Kidney epithelial cell (primary cell): Measurements from ENCODE around the gene POLQ. TPM values are rescaled to one million over a fixed set of nuclear protein-coding genes. Genes with fewer than 3 reads are reported as not detected.

ENCODE experiments used
- DNase-seq: peaks from one replicate; pipeline ENCODE4 v3.0.0-alpha.2; 2010; ENCODE audit warnings: low read depth
- H3K27me3 ChIP-seq: 2 replicates; pipeline ENCODE4 v1.6.0; 2011; ENCODE audit warnings: low read length; ENCODE audit not compliant: control insufficient read depth, insufficient read depth
- H3K36me3 ChIP-seq: 2 replicates; pipeline ENCODE4 v1.5.1; 2011; ENCODE audit warnings: low read length; ENCODE audit not compliant: control insufficient read depth, insufficient read depth
- H3K4me3 ChIP-seq: 2 replicates; pipeline ENCODE4 v1.5.1; 2011; ENCODE audit warnings: low read depth, mild to moderate bottlenecking, control low read depth, low read length
- total RNA-seq: library from RNA; depleted of rRNA; stranded (reverse); fragments of >200 nt; gene quantifications from 2 replicates; pipeline ENCODE4 v1.2.3, GENCODE V29; 2015
- TF ChIP-seq, protein P1 (sequence below): IDR thresholded peaks from 2 replicates; pipeline ENCODE4 v1.5.1; 2011; ENCODE audit warnings: mild to moderate bottlenecking, moderate library complexity, low read length, control low read depth, inconsistent platforms; ENCODE audit not compliant: insufficient read depth, poor library complexity, severe bottlenecking

The POLQ gene
- total RNA-seq, 1 donor from 2014 or later: 2.0 TPM

DNA sequence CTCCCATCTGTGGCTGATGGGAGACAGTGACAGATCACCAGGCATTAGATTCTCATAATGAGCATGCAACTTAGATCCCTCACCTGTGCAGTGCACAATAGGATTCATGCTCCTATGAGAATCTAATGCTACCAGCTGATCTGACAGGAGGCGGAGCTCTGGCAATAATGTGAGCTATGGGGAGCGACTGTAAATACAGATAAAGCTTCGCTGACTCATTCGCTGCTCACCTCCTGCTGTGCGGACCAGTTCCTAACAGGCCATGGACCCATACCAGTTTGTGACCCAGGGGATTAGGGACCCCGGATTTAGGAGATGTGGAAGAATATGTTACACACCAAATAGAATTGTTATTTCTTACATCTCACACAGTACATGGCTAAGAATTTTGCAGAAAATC lies 28.7 kb upstream of the POLQ start:
- DNase-seq: no peak
- H3K27me3 ChIP-seq: no peaks in the 10 kb centered on the region
- TF ChIP-seq, protein P1, sequence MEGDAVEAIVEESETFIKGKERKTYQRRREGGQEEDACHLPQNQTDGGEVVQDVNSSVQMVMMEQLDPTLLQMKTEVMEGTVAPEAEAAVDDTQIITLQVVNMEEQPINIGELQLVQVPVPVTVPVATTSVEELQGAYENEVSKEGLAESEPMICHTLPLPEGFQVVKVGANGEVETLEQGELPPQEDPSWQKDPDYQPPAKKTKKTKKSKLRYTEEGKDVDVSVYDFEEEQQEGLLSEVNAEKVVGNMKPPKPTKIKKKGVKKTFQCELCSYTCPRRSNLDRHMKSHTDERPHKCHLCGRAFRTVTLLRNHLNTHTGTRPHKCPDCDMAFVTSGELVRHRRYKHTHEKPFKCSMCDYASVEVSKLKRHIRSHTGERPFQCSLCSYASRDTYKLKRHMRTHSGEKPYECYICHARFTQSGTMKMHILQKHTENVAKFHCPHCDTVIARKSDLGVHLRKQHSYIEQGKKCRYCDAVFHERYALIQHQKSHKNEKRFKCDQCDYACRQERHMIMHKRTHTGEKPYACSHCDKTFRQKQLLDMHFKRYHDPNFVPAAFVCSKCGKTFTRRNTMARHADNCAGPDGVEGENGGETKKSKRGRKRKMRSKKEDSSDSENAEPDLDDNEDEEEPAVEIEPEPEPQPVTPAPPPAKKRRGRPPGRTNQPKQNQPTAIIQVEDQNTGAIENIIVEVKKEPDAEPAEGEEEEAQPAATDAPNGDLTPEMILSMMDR: no peak
- no peaks in the 10 kb centered on the region for H3K36me3 ChIP-seq
- no peak overlapping the region for H3K4me3 ChIP-seq

DNA sequence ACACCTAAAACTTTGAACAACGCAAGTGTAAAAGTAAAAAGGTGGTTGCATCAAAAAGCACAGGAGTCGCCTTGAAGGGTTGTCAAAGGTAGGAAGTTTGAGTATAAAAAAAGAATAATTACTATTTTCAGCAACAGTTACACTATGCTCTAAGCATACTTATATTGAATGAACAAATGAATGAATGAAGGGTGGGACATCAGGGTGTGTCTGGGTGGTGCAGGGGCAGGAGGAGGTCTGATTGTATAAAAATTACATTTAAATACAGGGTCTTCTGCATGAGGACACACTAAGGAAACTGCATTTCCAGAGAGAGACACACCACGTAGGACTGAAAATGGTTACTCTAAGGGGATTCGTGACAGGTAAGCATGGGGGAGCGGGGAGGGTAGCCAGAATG lies 21.9 kb upstream of the POLQ start, which contains the start of gene ARGFX:
TSS of gene ARGFX (plus strand) at position 301 of the 400 bp plus-strand sequence. CDS start 2,765 bp downstream, outside the sequence.
- H3K4me3 ChIP-seq: no peak within 1 kb of the TSS
- H3K27me3 ChIP-seq: no peaks in the 10 kb centered on the region
- no peaks in the 10 kb centered on the region for H3K36me3 ChIP-seq
- TF ChIP-seq, protein P1: no peak
- no peak for DNase-seq

DNA sequence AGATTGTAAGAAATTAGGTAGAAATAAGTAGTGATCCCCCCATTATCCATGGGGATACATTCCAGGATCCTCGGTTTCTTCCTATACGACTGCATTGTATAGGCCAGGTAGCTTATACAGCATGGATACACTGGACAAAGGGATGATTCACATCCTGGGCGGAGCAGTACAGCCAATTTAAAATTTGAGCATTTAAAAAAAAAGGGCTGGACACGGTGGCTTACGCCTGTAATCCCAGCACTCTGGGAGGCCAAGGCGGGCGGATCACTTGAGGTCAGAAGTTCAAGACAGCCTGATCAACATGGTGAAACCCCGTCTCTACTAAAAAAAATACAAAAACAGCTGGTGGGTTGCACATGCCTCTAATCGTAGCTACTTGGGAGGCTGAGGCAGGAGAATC lies 21.0 kb upstream of the POLQ start:
- no peak for DNase-seq
- no peaks in the 10 kb centered on the region for H3K27me3 ChIP-seq

DNA sequence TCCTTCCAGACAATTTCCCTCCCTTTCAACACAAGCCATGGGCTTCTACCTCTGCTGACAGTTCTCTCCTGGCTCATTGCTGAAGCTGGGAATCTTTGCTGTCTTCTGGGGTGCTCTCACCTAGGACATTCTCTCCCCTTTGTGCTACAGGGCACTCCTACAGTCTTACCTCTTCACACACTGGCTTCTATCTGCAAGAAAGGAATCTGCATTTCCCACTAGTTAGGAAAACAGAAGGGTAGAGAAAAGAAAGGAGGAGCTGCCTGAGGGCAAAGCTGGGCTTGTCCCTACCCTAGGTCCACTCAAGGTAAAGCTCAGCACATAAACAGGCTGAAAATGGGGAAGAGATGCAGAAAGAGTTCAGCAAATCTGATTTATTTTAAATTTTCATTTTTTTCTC lies 16.4 kb upstream of the POLQ start:
- DNase-seq: no peak
- TF ChIP-seq, protein P1: no peak
- no peaks in the 10 kb centered on the region for H3K36me3 ChIP-seq
- no peaks in the 10 kb centered on the region for H3K27me3 ChIP-seq
- no peak overlapping the region for H3K4me3 ChIP-seq

More for the DNA sequence above, 21.0 kb upstream of the POLQ start:
- TF ChIP-seq, protein P1: no peak
- H3K4me3 ChIP-seq: no peak overlapping the region
- H3K36me3 ChIP-seq: no peaks in the 10 kb centered on the region

DNA sequence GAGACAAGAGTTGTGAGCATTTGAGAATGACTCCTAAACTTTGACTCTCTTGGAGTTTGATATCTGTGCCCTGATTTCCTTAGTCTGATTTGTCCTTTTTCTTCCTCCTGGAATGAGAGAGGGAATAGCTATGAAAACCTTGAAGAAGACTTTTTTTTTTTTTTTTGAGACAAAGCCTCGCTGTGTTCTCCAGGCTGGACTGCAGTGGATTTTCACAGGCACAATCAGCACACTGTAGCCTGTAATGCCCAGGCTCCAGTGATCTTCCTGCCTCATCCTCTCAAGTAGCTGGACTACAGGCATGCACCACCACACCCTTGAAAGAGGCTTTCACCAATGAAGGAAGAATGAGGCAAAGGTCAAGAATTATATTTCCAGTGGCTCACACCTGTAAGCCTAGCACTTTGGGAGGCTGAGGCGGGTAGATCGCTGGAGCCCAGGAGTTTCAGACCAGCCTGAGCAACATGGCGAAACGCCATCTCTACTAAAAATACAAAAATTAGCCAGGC lies 11.7 kb upstream of the POLQ start:
- no peak for DNase-seq
- no peaks in the 10 kb centered on the region for H3K27me3 ChIP-seq
- H3K36me3 ChIP-seq: no peaks in the 10 kb centered on the region
- H3K4me3 ChIP-seq: no peak overlapping the region
- TF ChIP-seq, protein P1: no peak

DNA sequence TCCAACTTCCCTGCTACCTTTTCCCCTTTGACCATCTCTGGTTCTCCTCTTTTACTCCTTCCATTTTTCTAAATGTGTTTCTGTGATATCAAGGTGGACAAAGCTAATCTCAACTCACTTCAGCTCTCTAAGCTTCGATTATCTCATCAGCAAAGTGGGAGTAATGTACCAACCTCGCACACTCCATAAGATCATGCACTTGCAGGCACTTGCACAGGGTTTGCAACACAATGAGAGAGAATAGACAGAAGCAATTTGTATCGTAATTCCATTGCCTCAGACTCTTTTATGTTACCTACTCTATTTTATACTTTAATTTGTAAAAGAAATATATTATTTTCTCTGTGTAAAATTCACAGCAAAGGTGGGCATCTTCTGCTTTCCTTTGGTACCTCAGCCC lies 7.0 kb upstream of the POLQ start:
- DNase-seq: no peak
- Histone ChIP-seq H3K27me3 (no peaks in the 10 kb centered on the region), H3K36me3 (no peaks in the 10 kb centered on the region), H3K4me3 (no peak overlapping the region)
- TF ChIP-seq, protein P1: no peak
